Purkinje cell (primary cell): ENCODE data around the gene KMO. TPM values are rescaled to one million over a fixed set of nuclear protein-coding genes. Genes with fewer than 3 reads are reported as not detected.

Experiments used
- polyA plus RNA-seq: library from polyadenylated mRNA; unstranded; fragments of >200 nt; fragmentation: Nextera tagmentation; gene quantifications from 2 replicates; pipeline ENCODE4 v1.2.1, GENCODE V29; 2014

The KMO gene
- polyA plus RNA-seq = 0.65 TPM in 1 of 2 replicates, not detected in the other

GRCh38 chr1:241532162-241532531 is at the start of gene KMO:
Gene KMO, plus strand, starts transcription at chr1:241532378. Its CDS starts 67 bp downstream, at chr1:241532445.

GRCh38 chr1:241519308-241520079 is 12.7 kb upstream of the KMO start, which contains the start of gene FH:
Gene FH, minus strand, starts transcription at chr1:241519755. Its CDS starts 33 bp downstream, at chr1:241519722.

GRCh38 chr1:241640149-241640866 is 108.1 kb downstream of the KMO start, which contains the start of the genes CHML and OPN3:
Gene CHML, minus strand, starts transcription at chr1:241640369. Its CDS starts 4,603 bp downstream, at chr1:241635766.
Gene OPN3, minus strand, starts transcription at chr1:241640369. Its CDS starts 115 bp downstream, at chr1:241640254.

Other genes starting within 250 kb of the KMO start
- 71.2 and 77.2 TPM in 2 replicates for gene RGS7, start 175.2 kb upstream of the KMO start, polyA plus RNA-seq
- gene FH, start 12.6 kb upstream of the KMO start, polyA plus RNA-seq = 92.8 and 103 TPM in 2 replicates
- gene CHML, start 108.0 kb downstream of the KMO start, polyA plus RNA-seq = 6.0 and 11.0 TPM in 2 replicates
- gene OPN3, start 108.0 kb downstream of the KMO start, polyA plus RNA-seq = 32.5 and 52.6 TPM in 2 replicates
- not detected in 2 replicates for gene WDR64, start 119.9 kb downstream of the KMO start, polyA plus RNA-seq